Cerebellar nuclear complex (tissue), 1 donor: Measurements from ENCODE around the gene ENG.
"Not testable (repeated sequence)": the region's sequence is repeated elsewhere in the genome, so short reads cannot be mapped to it uniquely, and the experiment has no call there.

Source experiments
- DNase-seq, 2 experiments: peaks; one replicate each; lab custom pipeline; 2025; lab: John Stamatoyannopoulos, UW

Gene ENG

DNA sequence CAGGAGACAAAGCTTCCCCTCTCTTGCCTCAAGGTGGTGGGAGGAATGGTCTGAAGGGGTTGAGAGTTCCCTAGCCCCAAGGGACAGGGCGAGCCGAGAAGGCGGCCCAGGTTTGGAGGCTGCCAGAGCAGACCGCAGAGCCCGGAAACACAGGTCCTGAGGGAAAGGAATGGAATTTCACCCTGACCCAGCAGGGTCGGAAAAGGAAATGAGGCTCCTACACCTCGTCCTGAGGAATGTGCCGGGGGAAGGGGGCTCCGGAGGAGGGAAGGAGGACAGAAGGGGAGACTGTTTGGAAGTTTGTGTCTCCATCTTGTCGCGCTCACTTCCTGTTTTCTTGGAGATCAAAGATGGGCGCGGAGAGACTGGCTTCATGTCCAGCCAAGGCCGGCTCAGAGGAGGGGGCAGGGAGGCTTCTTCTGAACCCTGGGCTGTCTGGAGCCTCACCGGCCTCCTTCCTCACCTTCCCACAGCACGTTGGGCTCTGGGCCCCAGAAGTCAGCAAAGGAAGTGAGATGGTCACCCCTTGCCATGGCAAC lies 9.6 kb downstream of the ENG start:
- DNase-seq: no peak

- no peak for DNase-seq
Observed at GRCh38 chr9:127841087-127841835, 13.2 kb downstream of the ENG start.

GRCh38 chr9:127838375-127839078 lies 15.9 kb downstream of the ENG start:
- no peak for DNase-seq

GRCh38 chr9:127837346-127837745 lies 17.1 kb downstream of the ENG start:
- DNase-seq: no peak

DNA sequence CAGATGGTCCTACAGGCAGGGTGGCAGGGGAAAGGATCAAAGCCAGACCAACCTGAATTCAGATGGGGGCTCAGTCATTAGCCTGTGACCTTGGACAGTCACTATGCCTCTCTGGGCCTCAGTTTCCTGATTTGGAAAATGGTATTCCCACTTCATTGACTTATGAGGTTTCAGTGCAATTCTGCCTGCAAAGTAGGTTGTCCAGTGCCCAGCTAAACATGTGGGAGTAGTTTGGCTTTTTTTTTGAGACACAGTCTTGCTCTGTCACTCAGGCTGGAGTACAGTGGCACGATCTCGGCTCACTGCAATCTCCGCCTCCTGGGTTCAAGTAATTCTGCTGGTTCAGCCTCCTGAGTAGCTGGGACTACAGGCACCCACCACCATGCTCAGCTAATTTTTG lies 17.9 kb downstream of the ENG start:
- DNase-seq: not testable (repeated sequence)

DNA sequence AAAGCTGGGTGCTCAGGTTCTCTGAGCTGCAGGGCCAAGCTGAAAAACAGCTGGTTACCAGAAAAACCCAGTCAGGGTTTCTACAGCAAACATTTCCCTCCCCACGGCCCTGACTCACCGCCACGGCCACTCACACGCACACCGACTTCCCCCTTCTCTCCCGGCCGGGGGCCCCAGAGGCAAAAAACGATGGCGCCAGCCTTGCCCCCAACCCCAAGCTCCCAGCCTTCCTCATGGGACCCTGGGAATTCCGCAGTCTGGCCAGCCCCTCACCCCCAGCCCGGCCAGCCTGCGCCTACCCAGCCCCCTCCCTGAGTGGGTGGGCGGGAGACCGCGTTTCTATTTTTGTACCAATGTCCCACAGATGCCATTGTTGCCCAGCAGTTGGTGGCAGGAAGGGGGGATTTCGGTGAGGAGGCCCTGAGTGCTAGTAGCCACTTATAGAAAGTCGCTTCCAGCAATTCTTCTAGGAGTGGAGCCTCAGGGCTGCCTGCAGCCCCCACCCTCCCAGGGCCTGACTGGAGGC lies 18.4 kb downstream of the ENG start:
- DNase-seq: no peak

- no peak for DNase-seq
Observed at GRCh38 chr9:127833555-127833954, 20.9 kb downstream of the ENG start.

DNA sequence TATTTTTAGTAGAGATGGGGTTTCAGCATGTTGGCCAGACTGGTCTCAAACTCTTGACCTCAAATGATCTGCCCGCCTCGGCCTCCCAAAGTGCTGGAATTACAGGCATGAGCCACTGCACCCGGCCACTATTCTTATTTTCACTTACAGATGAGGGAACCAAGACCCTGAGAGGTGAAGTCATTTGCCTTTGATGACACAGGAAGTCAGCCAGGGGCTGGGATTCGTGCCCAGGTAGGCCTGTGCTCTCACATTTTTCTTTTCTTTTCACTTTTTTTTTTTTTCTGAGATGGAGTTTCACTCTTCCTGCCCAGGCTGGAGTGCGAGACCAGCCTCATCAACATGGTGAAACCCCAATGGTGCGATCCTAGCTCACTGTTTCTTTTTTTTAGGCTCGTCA lies 22.2 kb downstream of the ENG start:
- DNase-seq: no peak

GRCh38 chr9:127829205-127829906 lies 25.1 kb downstream of the ENG start:
- no peak for DNase-seq

DNA sequence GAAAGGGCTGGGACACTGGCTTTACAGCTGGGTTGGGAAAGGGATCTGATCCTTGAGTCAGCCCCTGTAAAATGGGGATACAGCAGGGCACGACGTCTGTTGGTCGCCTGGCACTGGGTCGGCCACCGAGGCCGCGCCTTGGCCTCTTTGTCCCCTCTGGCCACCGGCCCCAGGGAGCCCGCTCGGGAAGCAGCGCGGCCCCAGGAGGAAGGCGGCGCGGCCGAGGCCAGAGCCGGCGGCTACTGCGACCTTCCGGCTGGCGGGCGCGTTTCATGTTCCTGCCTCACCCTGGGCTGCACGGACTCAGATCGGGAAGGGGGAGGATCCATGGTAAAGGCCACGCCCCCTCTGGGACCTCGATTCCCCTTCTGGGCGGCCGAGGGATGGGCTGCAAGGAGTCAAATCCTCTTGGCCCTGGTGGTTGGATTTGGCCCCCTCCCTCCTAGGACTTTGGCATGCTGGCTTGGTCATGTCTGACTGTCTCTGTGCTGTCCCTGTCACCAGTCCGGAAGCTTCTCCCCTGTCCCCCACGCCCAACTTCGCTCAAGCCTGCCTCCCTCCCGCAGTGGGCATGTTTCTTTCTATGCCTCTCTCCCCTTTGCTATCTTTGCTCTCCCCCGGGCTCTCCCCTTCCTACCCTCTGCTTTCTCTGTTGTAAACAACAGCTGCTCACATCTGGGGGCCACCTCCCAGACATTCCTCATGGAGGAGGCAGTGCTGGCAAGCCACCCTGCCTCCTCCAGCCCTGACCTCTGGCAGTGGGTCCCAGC lies 26.0 kb downstream of the ENG start:
- DNase-seq: no peak

- DNase-seq: no peak
Observed at GRCh38 chr9:127826253-127826913, 28.1 kb downstream of the ENG start.

DNA sequence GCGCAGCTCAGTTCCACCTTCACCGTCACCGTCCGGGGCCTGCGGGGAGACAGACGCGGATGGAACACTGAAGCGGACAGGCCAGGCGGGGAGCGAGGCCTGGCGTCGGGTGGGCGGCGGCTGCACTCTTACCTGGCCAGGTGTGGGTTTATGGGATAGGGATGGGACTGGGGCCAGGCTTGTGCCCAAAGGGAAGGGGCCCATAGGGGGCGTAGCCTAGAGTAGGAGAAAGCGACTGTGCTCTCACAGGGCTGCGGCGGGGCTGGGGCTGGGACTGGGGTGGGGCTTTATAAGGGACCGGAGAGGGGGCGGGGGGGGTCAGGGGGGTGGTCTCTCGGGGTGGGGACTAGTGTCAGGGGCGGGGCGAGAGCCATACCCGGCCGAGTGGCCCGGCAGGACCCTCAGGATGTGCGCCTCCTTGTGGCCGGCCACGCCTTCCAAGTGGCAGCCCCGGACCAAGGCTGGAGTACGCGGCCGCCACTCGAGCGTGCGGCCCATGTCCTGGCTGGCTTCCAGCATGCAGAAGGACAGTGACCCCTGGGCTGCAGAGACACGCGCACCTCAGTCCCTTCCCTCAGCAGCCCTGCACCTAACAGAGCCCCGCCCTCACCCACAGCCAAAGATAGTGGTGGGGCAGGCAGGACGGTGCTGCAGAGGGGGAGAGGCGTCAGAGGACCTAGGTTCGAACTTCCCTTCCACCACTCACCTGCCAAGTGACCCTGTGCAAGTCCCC lies 29.0 kb downstream of the ENG start:
- DNase-seq: no peak

DNA sequence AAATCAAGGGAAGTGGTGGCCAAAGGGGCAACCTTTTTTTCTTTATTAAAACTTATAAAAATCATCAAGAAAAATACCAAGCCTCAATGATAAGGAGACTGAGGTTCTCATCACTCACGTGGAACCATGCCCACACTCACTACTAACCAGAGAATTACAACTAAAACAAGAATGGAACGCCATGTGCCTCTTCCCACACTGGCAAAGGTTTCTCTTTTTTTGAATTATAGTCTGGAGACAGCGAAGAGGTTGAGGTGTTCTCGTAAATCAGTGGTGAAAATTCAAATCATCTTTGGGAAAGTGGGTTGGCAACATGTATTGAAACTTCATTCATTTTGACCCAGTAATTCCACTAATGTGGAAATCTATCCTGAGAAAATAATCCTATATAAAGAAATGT lies 32.4 kb downstream of the ENG start:
- DNase-seq: no peak

DNA sequence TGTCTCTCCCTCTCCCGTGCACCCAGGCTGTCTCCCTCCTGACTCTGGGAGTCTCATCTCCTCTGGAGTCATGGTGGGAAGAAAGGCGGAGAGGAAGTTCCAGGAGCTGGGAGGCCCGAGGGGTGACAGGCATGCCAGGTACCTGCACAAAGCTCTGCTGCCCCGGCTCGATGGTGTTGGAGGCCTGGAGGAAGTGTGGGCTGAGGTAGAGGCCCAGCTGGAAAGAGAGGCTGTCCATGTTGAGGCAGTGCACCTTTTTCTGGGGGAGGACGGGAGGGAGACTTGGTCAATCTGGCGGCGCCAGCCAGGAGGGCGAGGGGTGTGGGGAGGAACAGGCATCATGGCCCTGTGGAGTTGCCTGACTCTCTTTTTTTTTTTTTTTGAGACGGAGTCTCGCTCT lies 35.9 kb downstream of the ENG start:
- no peak for DNase-seq

- no peak for DNase-seq
Observed at GRCh38 chr9:127817881-127818434, 36.5 kb downstream of the ENG start.

DNA sequence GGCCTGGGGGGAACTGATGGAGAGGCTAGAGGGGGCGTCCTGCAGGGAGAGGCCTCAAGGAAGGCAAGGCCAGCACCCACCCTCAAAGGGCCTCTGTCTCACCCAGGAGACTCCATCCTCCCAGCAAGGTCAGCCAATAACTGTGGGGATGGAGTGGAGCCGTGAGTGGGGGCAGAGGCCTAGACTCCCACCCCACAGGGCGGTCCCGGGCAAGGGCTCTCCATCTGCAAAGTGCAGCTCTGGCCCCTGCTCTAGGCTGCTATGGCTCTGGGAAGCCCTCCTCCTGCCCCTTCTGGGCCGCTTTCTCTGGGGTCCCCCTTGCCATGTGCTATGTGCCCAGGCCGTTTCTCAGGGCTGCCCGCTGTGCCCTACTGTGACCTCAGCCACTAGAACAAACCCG lies 37.7 kb downstream of the ENG start:
- no peak for DNase-seq

GRCh38 chr9:127816362-127816725 lies 38.1 kb downstream of the ENG start:
- no peak for DNase-seq

- no peak for DNase-seq
Observed at GRCh38 chr9:127815512-127816361, 38.7 kb downstream of the ENG start.
